HG03520 (cell line): Measurements from ENCODE around the gene ANKRD31.
"Not testable (repeated sequence)": the region's sequence is repeated elsewhere in the genome, so short reads cannot be mapped to it uniquely, and the experiment has no call there.

Experiments
- ATAC-seq: cut with Tn5 transposase; IDR thresholded peaks from one replicate; pipeline ENCODE4 v1.9.1; 2021; ENCODE audit warnings: mild to moderate bottlenecking, moderate library complexity; ENCODE audit not compliant: unreplicated experiment

ANKRD31 gene

GRCh38 chr5:75236322-75237316 is at the start of gene ANKRD31:
Gene ANKRD31 (minus strand): TSS chr5:75236878. CDS start chr5:75236686, 192 bp downstream.
- ATAC-seq: peak; percentile 99

- ATAC-seq: no peak
These were observed 49.6 kb upstream of the ANKRD31 start for GRCh38 chr5:75286211-75286773.

GRCh38 chr5:75282581-75282980 is 45.9 kb upstream of the ANKRD31 start:
- ATAC-seq: no peak

GRCh38 chr5:75281716-75282465 is 45.2 kb upstream of the ANKRD31 start:
- ATAC-seq: no peak

GRCh38 chr5:75279321-75279720 is 42.6 kb upstream of the ANKRD31 start:
- no peak for ATAC-seq

GRCh38 chr5:75277463-75277862 is 40.8 kb upstream of the ANKRD31 start:
- ATAC-seq: no peak

- ATAC-seq: no peak
These were observed 39.1 kb upstream of the ANKRD31 start for GRCh38 chr5:75275756-75276155.

GRCh38 chr5:75275147-75275546 is 38.5 kb upstream of the ANKRD31 start:
- ATAC-seq: no peak

GRCh38 chr5:75274486-75274885 is 37.8 kb upstream of the ANKRD31 start:
- ATAC-seq: no peak

GRCh38 chr5:75270605-75271004 is 33.9 kb upstream of the ANKRD31 start:
- not testable (repeated sequence) for ATAC-seq

- ATAC-seq: no peak
These were observed 29.1 kb upstream of the ANKRD31 start for GRCh38 chr5:75265731-75266130.

- no peak for ATAC-seq
These were observed 25.6 kb upstream of the ANKRD31 start for GRCh38 chr5:75262271-75262670.

GRCh38 chr5:75260708-75261107 is 24.0 kb upstream of the ANKRD31 start:
- no peak for ATAC-seq

- ATAC-seq: not testable (repeated sequence)
These were observed 13.8 kb upstream of the ANKRD31 start for GRCh38 chr5:75250452-75250851.

GRCh38 chr5:75245023-75245422 is 8.3 kb upstream of the ANKRD31 start:
- ATAC-seq: no peak

GRCh38 chr5:75243510-75243909 is 6.8 kb upstream of the ANKRD31 start:
- no peak for ATAC-seq

GRCh38 chr5:75243100-75243499 is 6.4 kb upstream of the ANKRD31 start:
- no peak for ATAC-seq

GRCh38 chr5:75242067-75242466 is 5.4 kb upstream of the ANKRD31 start:
- ATAC-seq: no peak

- ATAC-seq: no peak
These were observed 3.0 kb upstream of the ANKRD31 start for GRCh38 chr5:75239681-75240080.

GRCh38 chr5:75235711-75236110 is 967 bp downstream of the ANKRD31 start:
- ATAC-seq: no peak

- ATAC-seq: no peak
These were observed 2.4 kb downstream of the ANKRD31 start for GRCh38 chr5:75234251-75234650.
